IPS DF 6.9 (cell line): ENCODE measurements around the gene GRM4.

ENCODE experiments used
- DNase-seq: peaks from one replicate; pipeline ENCODE4 v3.0.0-alpha.2; 2013; ENCODE audit warnings: low read depth, low spot score
- H3K27ac ChIP-seq: one replicate; pipeline ENCODE4 v1.5.1; 2013; ENCODE audit warnings: low read length, control low read depth
- H3K27me3 ChIP-seq: 2 replicates; pipeline ENCODE4 v1.6.1; 2013; ENCODE audit warnings: mild to moderate bottlenecking, low read length; ENCODE audit not compliant: control insufficient read depth, insufficient read depth
- H3K36me3 ChIP-seq: 2 replicates; pipeline ENCODE4 v1.6.1; 2013; ENCODE audit warnings: low read length; ENCODE audit not compliant: control insufficient read depth, insufficient read depth
- H3K4me1 ChIP-seq: 2 replicates; pipeline ENCODE4 v1.6.1; 2013; ENCODE audit warnings: low read length; ENCODE audit not compliant: control insufficient read depth, insufficient read depth
- H3K4me3 ChIP-seq: 2 replicates; pipeline ENCODE4 v1.5.1; 2013; ENCODE audit warnings: mild to moderate bottlenecking, low read length
- H3K9me3 ChIP-seq: 2 replicates; pipeline ENCODE4 v1.6.1; 2013; ENCODE audit warnings: low read length, inconsistent platforms; ENCODE audit not compliant: control insufficient read depth, insufficient read depth
- WGBS: extraction: QIAGEN DNeasy Blood & Tissue Kit; methylation state at CpG from one replicate; pipeline ENCODE4 v1.1.7; 2013; ENCODE audit warnings: mixed read lengths, missing lambda C conversion rate; ENCODE audit not compliant: insufficient read length, insufficient coverage; 5-methylcytosine and 5-hydroxymethylcytosine counted together

Gene GRM4

DNA sequence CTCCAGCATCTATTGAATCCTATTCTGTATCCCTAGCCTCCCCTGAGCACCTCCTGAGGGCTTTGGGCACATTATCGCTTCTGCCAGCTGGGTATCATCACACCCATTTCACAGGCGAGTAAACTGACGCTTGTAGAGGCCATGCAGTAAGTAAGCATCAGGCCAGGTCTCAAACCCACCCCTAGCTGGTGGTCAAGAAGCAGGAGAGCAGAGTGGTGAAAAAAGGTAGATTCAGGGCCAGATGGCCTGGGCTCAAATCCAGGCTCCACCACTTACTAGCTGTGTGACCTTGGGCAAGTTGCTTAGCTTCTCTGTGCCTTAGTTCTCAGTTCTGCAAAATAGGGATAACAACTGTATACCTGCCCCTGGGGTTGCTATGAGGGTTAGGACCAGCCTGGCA is 19.9 kb downstream of the GRM4 start:
- no peak overlapping the region for H3K27ac ChIP-seq
- no peak overlapping the region for H3K4me3 ChIP-seq

DNA sequence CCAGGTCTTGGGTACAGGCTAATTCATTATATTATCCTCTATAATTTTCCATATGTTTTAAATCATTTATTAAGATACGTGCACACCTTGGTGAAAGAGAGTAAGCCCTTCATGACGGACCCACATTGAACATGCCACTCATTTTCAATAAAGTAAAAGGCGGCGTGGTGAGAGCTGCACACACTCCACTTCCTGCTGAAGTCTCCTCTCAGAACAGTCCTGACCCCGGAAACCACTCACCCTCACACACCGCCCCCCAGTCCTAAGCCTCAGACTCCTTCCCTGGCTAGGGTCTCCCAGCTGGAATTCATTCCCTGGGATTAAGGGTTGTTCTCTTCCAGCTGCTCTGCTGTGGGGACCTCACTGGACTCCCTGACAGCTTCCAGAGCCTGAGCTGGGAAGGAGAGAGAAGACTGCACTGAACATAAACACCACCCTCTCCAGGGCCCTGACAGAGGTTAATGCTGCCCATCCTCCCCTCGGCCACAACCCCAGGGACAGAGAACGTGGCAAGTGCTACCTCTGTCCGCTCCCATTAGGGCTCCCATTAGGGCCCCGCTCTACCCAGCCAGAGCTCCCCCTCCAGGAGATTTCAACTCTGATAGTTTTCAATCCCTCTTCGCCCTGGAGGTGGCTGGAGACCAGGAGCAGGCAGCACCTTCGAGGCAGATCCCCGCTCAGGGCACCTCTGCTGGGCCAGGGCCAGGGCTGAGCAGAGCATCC is 24.8 kb downstream of the GRM4 start:
- Histone ChIP-seq H3K9me3 (no peaks in the 10 kb centered on the region), H3K4me3 (no peak overlapping the region), H3K27me3 (no peaks in the 10 kb centered on the region), H3K4me1 (peaks cover 3% of the 10 kb centered on the region; the same call in 1 of the 2 replicates), H3K27ac (no peak overlapping the region), H3K36me3 (no peaks in the 10 kb centered on the region)
- no CpG with 5 or more reads among the region's 13 CpGs for WGBS
- no peak for DNase-seq

More for the DNA sequence above, 19.9 kb downstream of the GRM4 start:
- Histone ChIP-seq H3K4me1 (peaks cover 15% of the 10 kb centered on the region), H3K36me3 (no peaks in the 10 kb centered on the region), H3K27me3 (no peaks in the 10 kb centered on the region), H3K9me3 (no peaks in the 10 kb centered on the region)
- no peak for DNase-seq
- no CpG with 5 or more reads among the region's 3 CpGs for whole genome bisulfite sequencing

DNA sequence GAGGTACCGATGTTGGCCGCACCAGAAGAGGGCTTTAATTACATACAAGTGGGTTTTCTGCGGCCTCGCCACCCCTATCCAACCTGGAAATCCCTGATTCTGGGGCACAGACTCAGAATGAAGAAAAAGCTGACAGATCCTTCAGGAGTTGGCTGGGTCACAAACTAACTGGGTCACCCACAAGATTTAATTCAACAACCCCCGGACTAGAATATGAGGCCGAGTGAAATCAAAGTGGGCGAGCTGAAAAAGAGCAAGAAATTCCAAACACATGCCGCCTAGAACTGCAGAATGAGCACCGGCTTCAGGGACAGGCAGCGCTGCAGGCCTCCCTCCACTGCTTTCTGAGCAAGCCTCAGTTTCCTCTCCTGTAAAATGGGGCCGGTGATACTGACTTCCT is 30.0 kb downstream of the GRM4 start:
- Histone ChIP-seq H3K9me3 (no peaks in the 10 kb centered on the region), H3K27ac (no peak overlapping the region), H3K27me3 (no peaks in the 10 kb centered on the region), H3K4me1 (no peaks in the 10 kb centered on the region), H3K4me3 (no peak overlapping the region), H3K36me3 (no peaks in the 10 kb centered on the region)
- no peak for DNase-seq
- no CpG with 5 or more reads among the region's 11 CpGs for WGBS

DNA sequence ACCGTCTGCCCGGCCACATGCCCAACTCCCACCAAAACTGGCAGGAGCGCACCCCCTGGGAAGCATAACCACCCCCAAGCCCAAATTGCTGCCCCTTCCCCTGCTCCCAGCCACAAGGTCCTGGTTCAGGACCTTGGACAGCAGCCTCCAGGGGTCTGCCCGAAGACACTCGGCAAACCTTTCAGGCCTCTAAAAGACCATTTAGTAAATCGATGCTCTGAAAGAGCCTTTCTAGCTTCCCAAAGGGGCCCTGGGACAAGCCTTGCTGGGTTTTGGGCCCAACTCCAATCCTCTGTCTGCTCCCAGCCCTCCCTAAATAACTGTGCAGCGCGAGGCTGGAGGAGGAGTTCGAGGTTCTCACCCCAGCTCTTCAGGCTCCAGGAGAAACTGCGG is 30.5 kb downstream of the GRM4 start:
- H3K27ac ChIP-seq = no peak overlapping the region
- H3K27me3 ChIP-seq = no peaks in the 10 kb centered on the region
- no peak for DNase-seq
- H3K4me1 ChIP-seq = no peaks in the 10 kb centered on the region; the same call in 1 of the 2 replicates
- no peaks in the 10 kb centered on the region for H3K9me3 ChIP-seq
- H3K4me3 ChIP-seq = no peak overlapping the region
- WGBS = no CpG with 5 or more reads among the region's 10 CpGs
- H3K36me3 ChIP-seq = no peaks in the 10 kb centered on the region

DNA sequence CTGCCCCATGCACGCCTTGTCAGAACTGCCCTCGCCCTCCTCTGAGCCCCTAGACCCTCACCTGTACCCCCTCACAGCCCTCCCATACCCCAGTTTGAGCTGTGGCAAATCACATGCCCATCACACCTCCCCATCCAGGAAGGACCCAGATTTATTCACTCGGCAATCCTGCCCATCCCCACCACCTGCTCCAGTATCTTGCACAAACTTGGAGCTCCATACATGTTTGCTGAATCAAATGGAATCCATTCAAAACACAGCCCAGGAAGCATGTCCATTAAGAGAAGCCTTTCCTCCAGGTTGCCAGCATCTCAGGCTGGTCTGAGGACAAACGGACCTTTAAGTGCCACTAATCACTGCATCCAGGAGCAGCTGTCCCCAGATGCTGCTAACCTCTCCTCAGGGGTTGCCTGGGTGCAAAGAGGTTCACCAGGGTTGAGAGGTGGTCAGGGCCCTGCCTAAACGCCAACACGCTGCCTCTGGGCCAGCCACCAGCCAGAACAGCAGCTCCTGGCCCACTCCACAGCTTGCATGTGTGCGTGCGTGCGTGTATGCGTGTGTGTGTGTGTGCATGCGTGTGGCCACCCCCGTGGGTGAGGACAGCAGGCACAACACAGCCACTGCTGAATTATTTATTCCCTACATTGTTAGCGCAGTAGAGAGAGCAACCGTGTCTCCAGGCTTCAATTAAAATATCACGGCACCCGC is 31.0 kb downstream of the GRM4 start:
- Histone ChIP-seq H3K9me3 (no peaks in the 10 kb centered on the region), H3K4me3 (no peak overlapping the region), H3K27me3 (no peaks in the 10 kb centered on the region), H3K4me1 (no peaks in the 10 kb centered on the region; the same call in 1 of the 2 replicates), H3K27ac (no peak overlapping the region), H3K36me3 (no peaks in the 10 kb centered on the region)
- WGBS = no CpG with 5 or more reads among the region's 16 CpGs
- no peak for DNase-seq

DNA sequence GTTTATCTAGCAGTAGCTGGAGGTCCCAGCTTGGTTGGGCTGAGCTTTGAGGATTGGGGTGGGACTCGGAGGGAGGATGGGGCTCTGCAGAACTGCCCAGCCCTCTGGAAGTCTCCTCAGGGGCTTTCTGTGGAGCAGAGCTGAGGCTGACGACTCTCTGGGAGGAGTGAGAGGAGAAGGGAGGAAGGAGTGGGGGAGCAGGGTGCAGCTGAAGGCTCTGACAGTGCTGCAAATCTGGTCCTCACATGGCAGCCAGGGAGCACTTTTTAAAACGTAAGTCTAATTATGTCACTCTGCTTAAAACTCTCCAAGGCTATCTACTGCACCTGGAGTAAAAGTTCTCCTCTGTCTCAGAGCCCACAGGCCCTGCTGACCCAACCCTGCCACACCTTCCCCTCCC is 32.4 kb downstream of the GRM4 start:
- no peak overlapping the region for H3K27ac ChIP-seq
- H3K4me3 ChIP-seq = no peak overlapping the region
- no peaks in the 10 kb centered on the region for H3K36me3 ChIP-seq
- no peaks in the 10 kb centered on the region; the same call in 1 of the 2 replicates for H3K4me1 ChIP-seq
- no CpG with 5 or more reads among the region's 3 CpGs for WGBS
- H3K9me3 ChIP-seq = no peaks in the 10 kb centered on the region
- no peak for DNase-seq
- H3K27me3 ChIP-seq = no peaks in the 10 kb centered on the region

DNA sequence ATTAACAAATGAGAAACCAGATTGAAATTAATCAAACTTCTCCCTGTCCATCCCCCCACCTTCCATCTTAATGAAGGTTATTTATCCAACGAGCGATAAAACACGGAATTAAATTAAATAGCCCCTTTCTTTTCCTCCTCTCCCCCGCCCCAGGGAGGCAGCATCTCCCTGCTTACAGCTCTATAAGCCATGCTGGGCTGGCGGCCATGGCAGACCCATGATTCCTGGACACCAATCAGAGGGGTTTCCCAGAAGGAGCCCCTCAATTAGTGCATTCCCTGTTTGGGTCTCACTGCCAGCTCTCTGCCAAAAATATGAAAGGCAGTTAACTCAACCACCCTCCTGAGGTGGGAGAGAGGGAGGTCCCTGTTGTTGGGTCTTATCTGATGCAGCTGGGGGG is 33.8 kb downstream of the GRM4 start:
- H3K9me3 ChIP-seq = no peaks in the 10 kb centered on the region
- H3K4me1 ChIP-seq = no peaks in the 10 kb centered on the region; the same call in 1 of the 2 replicates
- no peak overlapping the region for H3K4me3 ChIP-seq
- WGBS = no CpG with 5 or more reads among the region's 5 CpGs
- H3K27ac ChIP-seq = no peak overlapping the region
- DNase-seq = no peak
- H3K27me3 ChIP-seq = no peaks in the 10 kb centered on the region
- H3K36me3 ChIP-seq = no peaks in the 10 kb centered on the region

DNA sequence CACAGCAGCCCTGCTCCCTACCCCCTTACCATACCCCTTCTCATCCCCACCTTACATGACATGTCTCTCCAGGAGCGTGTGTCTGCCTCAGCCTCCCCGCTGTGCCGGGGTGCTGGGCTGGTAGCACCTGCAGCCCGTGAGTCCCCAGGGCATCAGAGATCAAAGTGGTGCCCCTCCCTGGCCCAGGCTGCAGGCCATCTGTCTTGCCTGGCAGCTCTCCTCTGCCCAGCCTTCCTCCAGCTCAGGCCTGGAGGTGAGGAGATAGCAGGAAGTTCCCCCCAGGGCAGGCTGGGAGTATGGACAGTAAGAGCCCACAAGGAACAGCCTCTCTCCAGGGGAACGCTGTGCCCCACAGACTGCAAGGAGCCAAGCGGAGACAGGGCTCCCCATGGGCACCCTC is 35.3 kb downstream of the GRM4 start:
- no peak overlapping the region for H3K27ac ChIP-seq
- DNase-seq = no peak
- WGBS = no CpG with 5 or more reads among the region's 6 CpGs
- no peak overlapping the region for H3K4me3 ChIP-seq
- H3K36me3 ChIP-seq = no peaks in the 10 kb centered on the region
- H3K9me3 ChIP-seq = no peaks in the 10 kb centered on the region
- H3K4me1 ChIP-seq = no peaks in the 10 kb centered on the region; the same call in 1 of the 2 replicates
- H3K27me3 ChIP-seq = no peaks in the 10 kb centered on the region

DNA sequence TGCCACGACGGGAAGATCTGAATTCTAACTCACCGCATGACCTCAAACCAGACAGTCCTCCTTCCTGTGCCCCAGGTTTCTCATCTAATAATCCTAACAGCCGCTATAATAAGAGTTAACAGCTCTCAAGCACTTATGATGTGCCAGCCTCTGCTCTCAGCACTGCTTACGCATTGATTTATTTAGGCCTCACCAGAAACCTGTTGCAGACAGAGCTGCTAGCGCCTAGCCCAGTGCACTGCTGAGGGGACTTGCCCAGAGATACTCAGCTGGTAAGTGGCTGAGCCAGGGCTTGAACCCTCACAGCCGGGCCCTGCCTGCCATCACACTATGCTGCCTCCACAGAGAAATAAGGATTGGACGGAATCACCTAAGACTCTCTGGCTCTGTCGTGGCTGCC is 37.7 kb downstream of the GRM4 start:
- Histone ChIP-seq H3K36me3 (no peaks in the 10 kb centered on the region), H3K27me3 (no peaks in the 10 kb centered on the region)
- WGBS = no CpG with 5 or more reads among the region's 9 CpGs

DNA sequence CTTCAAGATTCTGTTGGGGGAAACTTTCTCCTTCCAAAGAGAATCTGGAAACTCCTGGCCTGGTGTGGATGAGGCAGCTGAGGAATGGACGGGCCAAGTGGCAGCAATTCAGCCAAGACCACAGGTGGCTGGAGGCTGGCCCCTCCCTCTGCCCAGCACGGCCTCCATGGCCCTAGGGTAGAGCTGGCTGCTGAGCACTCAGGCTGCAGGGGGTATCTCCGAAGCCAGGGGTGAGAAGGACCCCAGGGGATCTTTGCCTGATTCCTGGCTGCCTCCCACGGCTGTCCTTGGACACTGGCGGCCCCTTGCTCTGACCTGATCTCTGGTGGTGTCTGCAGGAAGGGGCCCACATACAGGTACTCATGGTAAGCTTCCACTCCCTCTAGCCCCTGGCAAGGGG is 39.0 kb downstream of the GRM4 start:
- Histone ChIP-seq H3K4me1 (no peaks in the 10 kb centered on the region; the same call in 1 of the 2 replicates), H3K36me3 (no peaks in the 10 kb centered on the region), H3K27ac (no peak overlapping the region), H3K4me3 (no peak overlapping the region), H3K27me3 (no peaks in the 10 kb centered on the region), H3K9me3 (no peaks in the 10 kb centered on the region)
- WGBS = no CpG with 5 or more reads among the region's 5 CpGs
- no peak for DNase-seq

More for the DNA sequence above, 37.7 kb downstream of the GRM4 start:
- H3K27ac ChIP-seq = no peak overlapping the region
- no peaks in the 10 kb centered on the region for H3K9me3 ChIP-seq
- no peak overlapping the region for H3K4me3 ChIP-seq
- no peaks in the 10 kb centered on the region; the same call in 1 of the 2 replicates for H3K4me1 ChIP-seq
- DNase-seq = no peak
